ENCODE measurements around the gene MARS1.
A peak's percentile ranks its signal among the peaks of the same experiment; 100 is the strongest.

MARS1 gene

DNA sequence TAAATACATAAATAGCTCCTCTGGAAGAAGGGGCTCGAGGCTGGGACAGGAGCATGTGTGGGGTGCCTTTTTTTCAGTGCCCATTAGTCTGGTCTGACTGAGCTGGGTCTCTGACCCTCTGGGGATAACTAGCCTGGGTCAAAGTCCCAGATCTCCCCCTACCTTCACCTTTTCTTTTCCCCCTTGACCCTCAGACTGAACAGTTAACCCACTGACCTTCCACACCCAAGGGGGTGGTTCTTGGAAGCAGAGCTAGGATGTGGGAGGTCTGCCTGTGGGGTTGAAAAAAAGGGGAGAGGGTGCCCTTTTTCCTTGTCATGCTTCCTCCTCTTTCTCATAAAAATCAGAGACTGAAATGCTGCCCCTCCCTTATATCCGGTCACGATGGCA lies 29.2 kb upstream of the MARS1 start:
- no peak for DNase-seq (ENCODE audit: low spot score)

DNA sequence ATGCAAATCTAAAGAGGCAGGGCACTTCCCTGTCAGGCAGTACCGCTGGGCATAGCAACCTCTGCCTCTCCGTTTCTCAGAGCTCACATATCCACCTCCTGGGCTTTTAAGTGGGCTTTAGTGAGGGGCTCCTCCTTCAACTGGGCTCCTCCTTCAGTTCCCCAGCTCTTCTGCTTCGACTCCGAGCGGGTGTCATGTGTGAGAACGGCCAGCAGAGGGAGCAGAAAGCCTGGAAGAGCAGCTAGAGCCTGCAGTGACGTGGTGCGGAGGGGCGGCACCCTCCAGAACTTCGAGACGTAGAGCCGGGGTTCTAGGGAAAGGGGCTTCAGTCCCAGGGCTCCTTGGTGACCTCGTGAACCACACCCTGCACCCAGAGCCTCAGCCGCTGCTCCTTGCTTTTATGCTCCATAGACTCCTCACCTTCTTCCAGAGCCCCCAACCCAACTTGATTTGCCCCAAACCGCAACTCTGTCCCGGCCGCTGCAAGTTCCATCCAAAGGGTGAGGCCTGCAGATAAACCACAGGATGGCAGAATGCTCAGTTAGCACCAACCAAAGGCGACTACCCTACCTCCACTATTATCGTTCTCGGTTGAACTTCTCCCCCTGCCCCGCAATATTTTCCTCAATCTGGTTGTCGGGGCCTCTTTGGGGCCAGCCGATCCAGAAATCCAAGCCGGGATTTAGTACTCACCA lies 28.7 kb upstream of the MARS1 start:
- peak; percentile 92 for DNase-seq (ENCODE audit: low spot score)

DNA sequence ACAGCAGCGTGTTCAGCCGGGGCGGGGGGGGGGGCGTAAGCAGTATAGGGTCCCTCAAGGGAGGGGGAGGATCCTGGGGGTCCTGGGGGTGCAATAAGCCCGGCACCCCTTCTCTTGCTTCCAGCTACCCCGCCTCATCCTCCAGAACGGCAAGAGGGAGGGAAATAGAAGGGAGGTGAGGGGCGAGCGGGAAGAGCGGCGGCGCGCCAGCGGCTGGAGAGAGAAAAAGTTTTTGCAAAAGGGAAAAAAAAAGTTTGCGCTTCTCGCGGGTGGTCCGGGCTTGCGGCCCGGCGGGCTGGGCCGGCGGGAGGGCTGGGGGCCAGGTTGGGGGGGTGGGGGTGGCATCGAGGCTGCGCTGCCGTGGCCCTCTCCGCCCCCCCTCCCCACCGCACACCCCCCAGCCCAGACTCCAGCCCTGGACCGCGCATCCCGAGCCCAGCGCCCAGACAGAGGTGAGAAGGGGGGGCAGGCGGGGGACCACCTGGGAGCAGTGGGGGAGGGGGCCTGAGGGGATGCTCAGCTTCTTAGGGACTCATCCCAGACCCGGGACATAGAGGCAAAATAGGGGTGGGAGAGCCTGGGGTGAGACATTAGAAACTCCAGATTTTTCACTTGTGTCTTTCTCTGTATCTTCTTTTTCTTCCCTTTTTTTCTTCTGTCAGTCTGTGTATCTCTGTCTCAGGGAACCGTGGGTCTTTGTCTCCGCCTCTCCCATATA lies 28.0 kb upstream of the MARS1 start, which contains the start of gene GLI1:
GLI1 (plus strand) TSS at position 36 of the 718 bp plus-strand sequence. CDS start 3,907 bp downstream, outside the sequence.
- no peak for DNase-seq (ENCODE audit: low spot score)

DNA sequence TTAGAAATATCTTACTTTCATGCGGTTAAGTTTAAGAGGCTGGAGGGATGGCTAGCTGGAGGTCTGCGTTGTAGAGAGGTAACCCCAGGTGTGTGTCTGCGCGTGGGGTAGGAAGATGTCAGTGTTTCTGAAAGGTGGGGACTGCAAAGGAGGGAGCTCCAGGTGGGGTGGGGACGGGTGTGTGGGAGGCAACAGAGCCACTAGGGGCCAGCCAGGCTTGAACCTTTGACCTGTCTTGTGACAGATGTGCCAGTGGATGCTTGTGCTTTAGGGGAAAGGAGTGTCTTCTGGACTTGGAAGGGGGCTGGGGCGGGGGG lies 27.4 kb upstream of the MARS1 start:
- no peak for DNase-seq (ENCODE audit: low spot score)

DNA sequence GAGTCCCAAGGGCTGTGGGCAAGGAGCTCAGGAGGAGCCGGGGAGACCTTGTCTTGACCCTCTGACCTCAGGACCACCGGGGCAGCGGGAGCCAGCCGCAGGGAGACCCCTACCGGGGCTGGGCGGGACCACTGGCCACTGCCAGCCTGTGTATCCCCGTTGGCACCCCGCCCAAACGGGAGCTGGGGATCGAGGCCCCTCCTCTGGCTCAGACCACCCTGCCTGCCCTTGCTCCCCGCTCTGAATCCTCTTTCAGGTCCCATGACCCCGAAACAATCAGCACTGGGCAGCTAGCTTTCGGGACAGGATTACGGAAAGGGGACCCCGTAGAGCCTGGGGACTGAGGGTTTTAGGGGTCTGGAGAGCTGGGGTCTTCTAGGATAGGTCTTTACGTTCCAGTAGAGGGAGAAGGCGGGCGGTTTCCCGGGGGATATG lies 27.0 kb upstream of the MARS1 start:
- DNase-seq (ENCODE audit: low spot score), result no peak

DNA sequence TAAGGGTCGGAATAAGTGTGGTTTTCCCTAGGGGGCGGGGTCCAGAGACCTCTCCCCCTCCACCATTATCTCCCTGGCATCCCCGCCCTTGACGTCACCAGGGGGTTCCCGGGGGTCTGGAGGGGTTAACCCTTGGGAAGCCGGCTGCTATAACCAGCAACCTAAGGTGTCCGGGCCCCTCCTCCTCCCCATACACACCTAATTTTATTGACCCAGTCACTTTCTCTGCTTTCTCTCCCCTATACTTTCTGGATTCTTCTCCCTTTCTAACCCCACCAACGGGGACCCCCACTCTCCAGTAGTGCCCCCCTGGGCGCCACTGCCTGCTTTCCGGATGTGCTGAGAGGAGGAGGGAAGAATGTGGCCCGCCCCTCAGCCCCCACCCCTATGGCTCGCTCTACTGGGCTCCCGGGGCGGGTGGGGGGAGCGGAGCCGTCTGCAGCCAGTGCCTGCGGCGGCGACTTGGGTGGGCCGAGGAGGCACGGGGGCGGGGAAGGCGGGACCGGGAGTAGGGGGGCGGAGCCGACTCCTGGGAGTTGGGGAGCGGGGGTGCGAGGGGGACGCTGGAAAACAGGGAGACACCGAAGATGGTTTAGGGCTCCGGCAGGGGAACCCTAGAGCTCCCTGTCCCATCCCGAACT lies 26.5 kb upstream of the MARS1 start:
- DNase-seq (ENCODE audit: low spot score), result no peak

DNA sequence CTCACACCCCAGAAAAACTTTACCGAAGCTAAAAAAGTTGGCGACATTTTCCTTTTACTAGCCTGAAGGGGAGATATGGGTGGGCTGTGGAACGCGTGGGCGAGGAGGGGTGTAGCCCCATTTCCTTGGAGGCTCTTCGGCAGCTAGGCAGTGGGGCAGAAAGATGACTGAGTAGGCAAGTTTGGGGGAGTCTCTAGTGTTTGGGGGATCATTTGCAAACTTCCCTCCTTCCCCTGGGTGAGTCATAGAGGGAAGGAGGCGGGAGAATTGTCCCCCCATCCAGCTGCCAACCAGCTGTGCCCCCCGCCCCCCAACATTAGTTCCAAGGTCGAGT lies 26.0 kb upstream of the MARS1 start:
- no peak for DNase-seq (ENCODE audit: low spot score)

DNA sequence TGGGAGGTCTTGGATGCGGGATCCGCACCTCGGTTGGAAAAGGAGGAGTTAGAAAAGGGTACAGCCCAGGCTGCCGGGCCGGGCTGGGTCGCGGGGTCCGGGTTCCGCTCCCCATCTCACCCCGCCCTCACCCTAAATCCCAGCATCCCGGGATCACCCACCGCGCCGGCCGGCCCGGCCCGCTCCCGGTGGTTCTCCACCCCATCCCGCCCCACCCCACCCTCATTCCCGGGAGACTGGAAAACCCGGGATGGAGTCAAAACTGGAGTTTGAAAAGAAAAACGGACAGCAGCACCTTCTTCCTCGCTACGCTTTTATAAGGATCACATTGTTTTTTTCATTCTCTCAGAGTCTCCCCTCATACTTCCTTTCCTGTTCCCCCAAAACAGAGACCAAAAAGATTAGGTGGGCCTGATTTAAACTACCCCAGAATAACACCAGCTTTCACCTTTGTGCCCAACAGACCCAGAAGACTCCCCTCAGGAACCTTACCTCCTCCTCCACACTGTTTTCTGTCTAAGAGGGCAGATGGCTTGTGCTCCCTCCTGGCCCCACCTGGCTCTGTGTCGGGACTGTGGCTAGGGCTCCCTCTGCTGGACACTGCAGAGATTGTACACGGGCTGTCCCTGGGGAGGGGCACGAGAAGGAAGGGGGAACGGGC lies 25.5 kb upstream of the MARS1 start:
- peak; percentile 83 for DNase-seq (ENCODE audit: low spot score)

DNA sequence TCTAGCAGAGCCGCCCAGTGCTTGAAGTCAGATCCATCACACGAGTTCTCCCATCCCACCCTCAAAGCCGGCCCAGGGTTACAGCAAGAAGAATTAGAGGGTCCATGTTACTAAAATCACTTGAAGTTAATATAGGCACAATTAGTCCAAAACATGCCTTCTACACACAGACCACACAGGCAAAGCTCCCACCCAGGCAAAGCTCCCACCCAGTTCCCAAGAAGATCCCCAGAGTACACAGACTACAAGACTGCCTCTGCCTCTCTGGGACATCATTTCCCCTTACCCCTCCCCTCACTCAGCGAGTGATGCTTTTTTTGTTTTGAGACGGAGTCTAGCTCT lies 25.0 kb upstream of the MARS1 start:
- DNase-seq (ENCODE audit: low spot score), result no peak

DNA sequence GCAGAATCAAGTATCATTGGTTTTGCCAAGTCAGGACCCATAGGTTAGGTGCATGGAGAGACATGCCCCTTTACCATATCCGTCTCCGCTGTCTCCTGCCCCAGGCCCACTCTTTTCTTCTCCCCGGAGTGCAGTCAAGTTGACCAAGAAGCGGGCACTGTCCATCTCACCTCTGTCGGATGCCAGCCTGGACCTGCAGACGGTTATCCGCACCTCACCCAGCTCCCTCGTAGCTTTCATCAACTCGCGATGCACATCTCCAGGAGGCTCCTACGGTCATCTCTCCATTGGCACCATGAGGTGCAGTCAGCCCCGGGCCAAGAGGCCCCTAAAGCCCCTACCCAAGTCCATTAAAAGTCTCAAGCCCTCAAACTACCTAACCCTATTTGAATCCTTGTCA lies 23.3 kb upstream of the MARS1 start:
- DNase-seq (ENCODE audit: low spot score), result no peak

DNA sequence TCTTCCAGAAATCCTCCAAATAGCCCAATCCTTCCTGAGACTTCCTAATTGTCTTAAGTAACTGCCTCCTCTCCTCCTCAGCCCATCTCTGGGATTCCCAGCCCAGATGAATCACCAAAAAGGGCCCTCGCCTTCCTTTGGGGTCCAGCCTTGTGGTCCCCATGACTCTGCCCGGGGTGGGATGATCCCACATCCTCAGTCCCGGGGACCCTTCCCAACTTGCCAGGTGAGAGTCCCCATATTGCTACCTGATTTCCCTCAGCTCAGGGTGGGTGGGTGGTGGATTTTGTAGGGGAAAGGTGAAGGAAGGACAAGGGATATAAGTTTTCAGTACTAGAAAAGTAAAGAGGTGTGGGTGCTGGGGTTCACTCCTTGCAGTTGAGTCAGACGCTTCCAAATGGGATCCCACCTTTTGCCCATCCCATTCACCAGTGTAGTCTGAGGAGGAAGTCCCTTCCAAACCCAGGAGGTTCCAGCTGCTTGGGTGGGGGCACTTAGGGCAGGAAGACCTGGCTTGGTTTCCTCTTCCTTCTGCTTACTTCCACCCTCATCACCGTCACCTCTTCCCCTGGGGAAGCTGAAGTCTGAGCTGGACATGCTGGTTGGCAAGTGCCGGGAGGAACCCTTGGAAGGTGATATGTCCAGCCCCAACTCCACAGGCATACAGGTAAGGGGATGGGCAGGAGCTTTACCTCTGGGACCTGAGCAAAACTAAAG lies 22.7 kb upstream of the MARS1 start:
- no peak for DNase-seq (ENCODE audit: low spot score)

DNA sequence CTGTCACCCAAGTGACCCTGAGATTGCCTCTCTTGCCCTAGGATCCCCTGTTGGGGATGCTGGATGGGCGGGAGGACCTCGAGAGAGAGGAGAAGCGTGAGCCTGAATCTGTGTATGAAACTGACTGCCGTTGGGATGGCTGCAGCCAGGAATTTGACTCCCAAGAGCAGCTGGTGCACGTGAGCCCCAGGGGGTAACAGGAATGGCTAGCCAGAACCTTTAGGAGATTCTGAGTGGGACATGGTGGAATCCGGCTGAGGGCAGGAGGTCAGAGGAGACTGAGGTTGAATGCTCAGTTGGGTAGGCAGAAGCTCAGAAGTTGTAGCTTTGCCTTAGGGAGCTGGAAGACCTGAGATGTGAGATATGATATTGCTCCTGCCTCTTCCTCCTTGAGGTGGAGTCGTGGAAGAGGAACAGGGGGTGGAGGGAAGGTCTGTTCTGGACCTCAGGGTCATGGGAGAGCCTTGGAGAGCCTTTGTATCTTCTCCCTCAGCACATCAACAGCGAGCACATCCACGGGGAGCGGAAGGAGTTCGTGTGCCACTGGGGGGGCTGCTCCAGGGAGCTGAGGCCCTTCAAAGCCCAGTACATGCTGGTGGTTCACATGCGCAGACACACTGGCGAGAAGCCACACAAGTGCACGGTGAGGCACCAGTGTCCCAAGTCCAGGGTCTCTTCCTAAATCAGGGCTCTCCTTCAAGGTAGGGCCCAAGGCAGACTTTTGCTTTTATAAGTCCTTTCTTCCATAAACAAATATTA lies 21.9 kb upstream of the MARS1 start:
- no peak for DNase-seq (ENCODE audit: low spot score)

DNA sequence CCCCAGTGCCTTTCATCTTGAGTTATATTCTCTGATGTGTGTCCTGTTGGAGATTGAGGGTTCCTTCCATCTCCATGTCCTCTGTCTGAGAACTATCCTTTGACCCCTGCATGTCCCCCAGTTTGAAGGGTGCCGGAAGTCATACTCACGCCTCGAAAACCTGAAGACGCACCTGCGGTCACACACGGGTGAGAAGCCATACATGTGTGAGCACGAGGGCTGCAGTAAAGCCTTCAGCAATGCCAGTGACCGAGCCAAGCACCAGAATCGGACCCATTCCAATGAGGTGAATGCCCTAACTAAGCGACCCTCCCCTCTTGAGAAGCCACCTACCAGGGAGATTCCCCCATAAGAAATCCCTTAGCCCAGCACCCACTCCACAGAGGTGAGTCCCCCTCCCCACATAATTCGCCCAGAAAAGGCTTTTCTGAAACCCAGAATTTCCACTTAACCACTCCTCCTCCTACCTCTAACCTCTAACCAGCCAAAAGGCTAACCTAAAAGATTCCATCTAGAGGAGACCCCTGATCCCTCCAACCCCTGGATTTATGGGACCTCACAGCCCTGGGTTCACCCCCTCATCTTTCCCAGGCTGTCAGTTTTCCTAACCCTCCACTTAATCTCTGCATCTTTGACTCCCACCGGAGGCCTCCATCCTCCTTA lies 20.5 kb upstream of the MARS1 start:
- no peak for DNase-seq (ENCODE audit: low spot score)

DNA sequence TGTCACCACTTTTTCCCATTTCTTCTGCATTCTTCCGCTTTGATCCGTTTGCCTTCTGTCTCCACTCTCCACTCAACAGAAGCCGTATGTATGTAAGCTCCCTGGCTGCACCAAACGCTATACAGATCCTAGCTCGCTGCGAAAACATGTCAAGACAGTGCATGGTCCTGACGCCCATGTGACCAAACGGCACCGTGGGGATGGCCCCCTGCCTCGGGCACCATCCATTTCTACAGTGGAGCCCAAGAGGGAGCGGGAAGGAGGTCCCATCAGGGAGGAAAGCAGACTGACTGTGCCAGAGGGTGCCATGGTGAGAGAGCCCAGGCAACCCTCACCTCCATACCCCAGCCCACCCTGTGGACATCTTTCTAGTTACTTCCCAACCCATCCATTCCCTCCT lies 20.0 kb upstream of the MARS1 start:
- DNase-seq (ENCODE audit: low spot score), result no peak

DNA sequence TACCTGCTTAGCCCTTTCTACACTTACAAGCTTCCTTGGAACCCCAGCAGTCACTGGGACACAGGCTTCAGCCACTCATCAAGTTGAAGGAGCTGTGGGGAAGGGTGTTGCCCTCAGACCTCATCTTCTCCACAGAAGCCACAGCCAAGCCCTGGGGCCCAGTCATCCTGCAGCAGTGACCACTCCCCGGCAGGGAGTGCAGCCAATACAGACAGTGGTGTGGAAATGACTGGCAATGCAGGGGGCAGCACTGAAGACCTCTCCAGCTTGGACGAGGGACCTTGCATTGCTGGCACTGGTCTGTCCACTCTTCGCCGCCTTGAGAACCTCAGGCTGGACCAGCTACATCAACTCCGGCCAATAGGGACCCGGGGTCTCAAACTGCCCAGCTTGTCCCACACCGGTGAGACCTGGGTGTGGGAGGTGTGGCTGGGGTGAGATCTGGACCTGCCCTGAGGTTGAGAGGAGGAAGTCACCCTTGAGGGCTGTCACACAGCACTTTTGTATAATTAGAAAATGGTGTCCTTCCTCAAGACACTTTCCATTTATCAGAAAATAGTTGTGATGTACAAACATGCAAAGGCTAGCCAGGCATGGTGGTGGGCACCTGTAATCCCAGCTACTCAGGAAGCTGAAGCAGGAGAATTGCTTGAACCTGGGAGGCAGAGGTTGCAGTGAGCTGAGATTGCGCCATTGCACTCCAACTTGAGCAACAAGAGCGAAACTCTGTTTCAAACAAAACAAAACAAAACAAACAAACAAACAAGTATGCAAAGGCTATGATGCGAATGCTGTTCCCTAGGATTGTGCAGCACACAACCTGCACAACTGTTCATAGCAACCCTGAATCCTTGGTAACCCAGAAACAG lies 18.3 kb upstream of the MARS1 start:
- no peak for DNase-seq (ENCODE audit: low spot score)

DNA sequence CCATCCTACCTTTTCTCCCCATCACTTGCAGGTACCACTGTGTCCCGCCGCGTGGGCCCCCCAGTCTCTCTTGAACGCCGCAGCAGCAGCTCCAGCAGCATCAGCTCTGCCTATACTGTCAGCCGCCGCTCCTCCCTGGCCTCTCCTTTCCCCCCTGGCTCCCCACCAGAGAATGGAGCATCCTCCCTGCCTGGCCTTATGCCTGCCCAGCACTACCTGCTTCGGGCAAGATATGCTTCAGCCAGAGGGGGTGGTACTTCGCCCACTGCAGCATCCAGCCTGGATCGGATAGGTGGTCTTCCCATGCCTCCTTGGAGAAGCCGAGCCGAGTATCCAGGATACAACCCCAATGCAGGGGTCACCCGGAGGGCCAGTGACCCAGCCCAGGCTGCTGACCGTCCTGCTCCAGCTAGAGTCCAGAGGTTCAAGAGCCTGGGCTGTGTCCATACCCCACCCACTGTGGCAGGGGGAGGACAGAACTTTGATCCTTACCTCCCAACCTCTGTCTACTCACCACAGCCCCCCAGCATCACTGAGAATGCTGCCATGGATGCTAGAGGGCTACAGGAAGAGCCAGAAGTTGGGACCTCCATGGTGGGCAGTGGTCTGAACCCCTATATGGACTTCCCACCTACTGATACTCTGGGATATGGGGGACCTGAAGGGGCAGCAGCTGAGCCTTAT lies 17.4 kb upstream of the MARS1 start:
- DNase-seq (ENCODE audit: low spot score), result no peak

DNA sequence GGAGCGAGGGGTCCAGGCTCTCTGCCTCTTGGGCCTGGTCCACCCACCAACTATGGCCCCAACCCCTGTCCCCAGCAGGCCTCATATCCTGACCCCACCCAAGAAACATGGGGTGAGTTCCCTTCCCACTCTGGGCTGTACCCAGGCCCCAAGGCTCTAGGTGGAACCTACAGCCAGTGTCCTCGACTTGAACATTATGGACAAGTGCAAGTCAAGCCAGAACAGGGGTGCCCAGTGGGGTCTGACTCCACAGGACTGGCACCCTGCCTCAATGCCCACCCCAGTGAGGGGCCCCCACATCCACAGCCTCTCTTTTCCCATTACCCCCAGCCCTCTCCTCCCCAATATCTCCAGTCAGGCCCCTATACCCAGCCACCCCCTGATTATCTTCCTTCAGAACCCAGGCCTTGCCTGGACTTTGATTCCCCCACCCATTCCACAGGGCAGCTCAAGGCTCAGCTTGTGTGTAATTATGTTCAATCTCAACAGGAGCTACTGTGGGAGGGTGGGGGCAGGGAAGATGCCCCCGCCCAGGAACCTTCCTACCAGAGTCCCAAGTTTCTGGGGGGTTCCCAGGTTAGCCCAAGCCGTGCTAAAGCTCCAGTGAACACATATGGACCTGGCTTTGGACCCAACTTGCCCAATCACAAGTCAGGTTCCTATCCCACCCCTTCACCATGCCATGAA lies 16.8 kb upstream of the MARS1 start:
- no peak for DNase-seq (ENCODE audit: low spot score)

DNA sequence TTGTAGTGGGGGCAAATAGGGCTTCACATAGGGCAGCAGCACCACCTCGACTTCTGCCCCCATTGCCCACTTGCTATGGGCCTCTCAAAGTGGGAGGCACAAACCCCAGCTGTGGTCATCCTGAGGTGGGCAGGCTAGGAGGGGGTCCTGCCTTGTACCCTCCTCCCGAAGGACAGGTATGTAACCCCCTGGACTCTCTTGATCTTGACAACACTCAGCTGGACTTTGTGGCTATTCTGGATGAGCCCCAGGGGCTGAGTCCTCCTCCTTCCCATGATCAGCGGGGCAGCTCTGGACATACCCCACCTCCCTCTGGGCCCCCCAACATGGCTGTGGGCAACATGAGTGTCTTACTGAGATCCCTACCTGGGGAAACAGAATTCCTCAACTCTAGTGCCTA lies 16.2 kb upstream of the MARS1 start:
- DNase-seq (ENCODE audit: low spot score), result no peak

DNA sequence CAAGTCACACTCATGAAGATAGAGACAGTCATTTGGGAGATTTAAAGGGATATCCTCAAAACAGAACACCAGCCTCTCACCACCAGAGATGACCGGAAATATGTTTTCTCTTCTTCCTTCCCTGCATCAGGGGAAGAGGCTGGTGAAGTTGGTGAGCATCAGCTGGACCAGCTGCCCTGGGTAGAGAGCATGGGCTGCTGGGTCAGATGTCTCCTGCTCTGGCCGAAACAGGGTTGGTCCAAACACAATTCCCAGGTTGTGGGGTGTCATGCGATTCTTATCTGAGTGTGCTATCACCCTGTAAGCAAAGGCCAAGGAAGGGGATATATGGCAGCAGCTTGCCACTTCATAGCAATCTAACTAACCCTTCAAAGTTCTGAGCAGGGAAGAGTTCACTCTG lies 15.5 kb upstream of the MARS1 start:
- DNase-seq (ENCODE audit: low spot score), result no peak
